Measurements from ENCODE around the gene GSK3B.

DNA sequence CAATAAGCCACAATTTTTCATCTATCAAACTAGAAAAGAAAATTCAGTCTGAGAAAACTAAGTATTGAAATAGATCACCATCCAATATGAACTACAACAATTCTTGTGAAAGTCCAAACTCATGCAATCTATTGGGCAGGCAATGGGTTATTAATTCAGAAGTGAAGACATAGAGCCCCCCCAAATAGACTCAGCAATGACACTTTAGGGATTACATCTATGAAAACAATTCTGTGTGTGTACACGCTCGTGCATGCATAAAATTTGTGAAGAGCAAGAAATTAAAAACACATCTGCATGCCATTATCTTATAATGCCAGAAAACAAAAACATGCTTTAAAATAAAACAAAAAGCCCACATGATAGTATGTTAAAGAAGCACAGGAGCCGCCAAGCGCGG is 161.0 kb downstream of the GSK3B start:
- TF ChIP-seq POLR2A (IDR thresholded peaks at IDR 0.05; ENCODE audit: borderline replicate concordance, extremely low read depth, insufficient read depth, insufficient read length) (no peak), YY1 (IDR thresholded peaks at IDR 0.05; ENCODE audit: extremely low read depth, insufficient replicate concordance, low read depth, low read length) (no peak), JUND (IDR thresholded peaks at IDR 0.05) (no peak), RAD21 (IDR thresholded peaks at IDR 0.05; ENCODE audit: low read depth) (no peak), SP1 (IDR thresholded peaks at IDR 0.05; ENCODE audit: low read depth) (no peak), TCF7L2 (IDR thresholded peaks at IDR 0.05; ENCODE audit: borderline replicate concordance, extremely low read depth, insufficient read depth, insufficient read length) (no peak), ELF1 (IDR thresholded peaks at IDR 0.05; ENCODE audit: borderline replicate concordance, low read depth) (no peak), POLR2AphosphoS5 (IDR thresholded peaks at IDR 0.05; ENCODE audit: low read depth, low read length) (no peak), CBX3 (IDR thresholded peaks at IDR 0.05; ENCODE audit: low read depth) (no peak)
- TF ChIP-seq, protein P1, sequence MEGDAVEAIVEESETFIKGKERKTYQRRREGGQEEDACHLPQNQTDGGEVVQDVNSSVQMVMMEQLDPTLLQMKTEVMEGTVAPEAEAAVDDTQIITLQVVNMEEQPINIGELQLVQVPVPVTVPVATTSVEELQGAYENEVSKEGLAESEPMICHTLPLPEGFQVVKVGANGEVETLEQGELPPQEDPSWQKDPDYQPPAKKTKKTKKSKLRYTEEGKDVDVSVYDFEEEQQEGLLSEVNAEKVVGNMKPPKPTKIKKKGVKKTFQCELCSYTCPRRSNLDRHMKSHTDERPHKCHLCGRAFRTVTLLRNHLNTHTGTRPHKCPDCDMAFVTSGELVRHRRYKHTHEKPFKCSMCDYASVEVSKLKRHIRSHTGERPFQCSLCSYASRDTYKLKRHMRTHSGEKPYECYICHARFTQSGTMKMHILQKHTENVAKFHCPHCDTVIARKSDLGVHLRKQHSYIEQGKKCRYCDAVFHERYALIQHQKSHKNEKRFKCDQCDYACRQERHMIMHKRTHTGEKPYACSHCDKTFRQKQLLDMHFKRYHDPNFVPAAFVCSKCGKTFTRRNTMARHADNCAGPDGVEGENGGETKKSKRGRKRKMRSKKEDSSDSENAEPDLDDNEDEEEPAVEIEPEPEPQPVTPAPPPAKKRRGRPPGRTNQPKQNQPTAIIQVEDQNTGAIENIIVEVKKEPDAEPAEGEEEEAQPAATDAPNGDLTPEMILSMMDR (IDR thresholded peaks at IDR 0.05 in 2 of 3, conservative IDR thresholded peaks at IDR 0.05 in 1 of 3; ENCODE audit: borderline replicate concordance in 1 of 3, insufficient read depth in 1 of 3, low read depth in 2 of 3, low read length in 2 of 3) = no peak
- TF ChIP-seq, protein P2, sequence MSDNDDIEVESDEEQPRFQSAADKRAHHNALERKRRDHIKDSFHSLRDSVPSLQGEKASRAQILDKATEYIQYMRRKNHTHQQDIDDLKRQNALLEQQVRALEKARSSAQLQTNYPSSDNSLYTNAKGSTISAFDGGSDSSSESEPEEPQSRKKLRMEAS (IDR thresholded peaks at IDR 0.05) = no peak

All from HCT116 (cell line).